ENCODE measurements around the gene SLC35G3. TPM values are rescaled to one million over a fixed set of nuclear protein-coding genes. Genes with fewer than 3 reads are reported as not detected.
A peak's percentile ranks its signal among the peaks of the same experiment; 100 is the strongest.
"Not testable (repeated sequence)": the region's sequence is repeated elsewhere in the genome, so short reads cannot be mapped to it uniquely, and the experiment has no call there.

SLC35G3 gene
- not detected for total RNA-seq (ENCODE audit: unreplicated experiment)
- long read RNA-seq = 0 reads

DNA sequence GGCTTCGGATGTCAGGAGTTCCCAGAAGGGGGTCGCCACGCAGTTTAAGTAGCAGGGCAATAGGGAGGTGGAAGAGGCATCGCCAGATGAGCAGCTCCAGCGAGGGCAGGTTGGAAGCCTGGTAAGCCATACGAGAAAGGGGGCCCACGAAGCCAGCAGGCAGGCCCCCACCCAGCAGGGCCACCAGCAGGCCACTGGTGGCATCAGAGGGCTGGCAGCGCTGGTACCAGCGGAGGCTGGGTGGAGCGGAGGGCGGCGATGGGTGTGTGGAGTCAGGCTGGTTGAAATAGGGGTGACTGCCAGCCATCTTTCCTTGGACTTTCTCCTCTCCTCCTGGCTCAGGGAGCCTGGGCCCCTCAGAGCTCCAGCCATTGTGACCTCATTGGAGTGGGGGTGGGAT lies at the start of gene SLC35G3:
TSS of gene SLC35G3 (minus strand) at position 393 of the 400 bp plus-strand sequence. CDS start at position 307, 86 bp downstream.
- H3K36me3 Mint-ChIP-seq (ENCODE audit: low read depth, unreplicated experiment); DNase-seq (ENCODE audit: low spot score); H3K27ac Mint-ChIP-seq (ENCODE audit: unreplicated experiment); H3K4me3 Mint-ChIP-seq (ENCODE audit: unreplicated experiment); H3K4me1 Mint-ChIP-seq (ENCODE audit: unreplicated experiment); H3K27me3 Mint-ChIP-seq (ENCODE audit: unreplicated experiment): not testable (repeated sequence)
- H3K9me3 Mint-ChIP-seq (ENCODE audit: unreplicated experiment) = peaks cover 13% of the 10 kb centered on the region

DNA sequence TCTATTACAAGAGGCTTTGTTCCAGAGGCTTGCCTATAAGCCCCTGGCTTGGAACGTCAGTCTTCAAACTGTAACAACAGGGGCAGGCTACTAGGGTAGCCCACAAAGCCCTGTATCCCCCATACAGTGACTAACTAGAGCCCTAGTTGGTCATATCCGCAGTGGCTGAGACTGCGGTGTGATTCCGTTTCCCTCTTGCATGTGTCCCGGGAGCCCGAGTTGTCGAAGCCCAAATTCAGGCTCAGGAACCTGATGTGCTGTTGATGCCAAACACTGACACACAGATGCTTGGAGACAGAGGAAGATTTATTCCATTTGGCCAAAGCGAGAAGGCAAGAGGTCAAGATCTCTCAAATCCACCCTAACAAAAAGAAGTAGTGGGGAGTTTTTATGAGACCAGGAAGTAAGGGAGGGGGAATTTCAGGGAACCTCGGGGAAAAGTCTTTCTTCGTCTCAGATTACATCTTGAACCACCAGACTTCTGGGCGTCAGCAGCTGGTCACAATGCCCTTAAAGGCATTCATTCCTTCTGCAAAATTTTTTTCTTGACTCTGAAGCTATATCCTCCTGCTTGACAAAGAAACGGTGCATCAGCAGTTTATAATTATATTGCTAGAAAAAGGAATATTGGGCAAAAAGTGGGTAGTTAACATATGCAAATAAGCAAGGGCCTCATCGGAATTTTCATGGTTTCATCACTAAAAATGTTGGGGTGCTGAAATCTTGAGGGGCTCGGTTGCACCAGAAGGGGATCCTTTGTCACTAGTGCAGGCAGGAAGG lies 49.6 kb upstream of the SLC35G3 start:
- Mint-ChIP-seq H3K27ac (ENCODE audit: unreplicated experiment) (peak overlapping the region; percentile 23), H3K36me3 (ENCODE audit: low read depth, unreplicated experiment) (no peaks in the 10 kb centered on the region), H3K27me3 (ENCODE audit: unreplicated experiment) (peaks cover 6% of the 10 kb centered on the region), H3K4me3 (ENCODE audit: unreplicated experiment) (peak overlapping the region; percentile 93), H3K4me1 (ENCODE audit: unreplicated experiment) (peaks cover 19% of the 10 kb centered on the region), H3K9me3 (ENCODE audit: unreplicated experiment) (no peaks in the 10 kb centered on the region)
- DNase-seq (ENCODE audit: low spot score) = peak; percentile 42
- TF ChIP-seq, protein P1, sequence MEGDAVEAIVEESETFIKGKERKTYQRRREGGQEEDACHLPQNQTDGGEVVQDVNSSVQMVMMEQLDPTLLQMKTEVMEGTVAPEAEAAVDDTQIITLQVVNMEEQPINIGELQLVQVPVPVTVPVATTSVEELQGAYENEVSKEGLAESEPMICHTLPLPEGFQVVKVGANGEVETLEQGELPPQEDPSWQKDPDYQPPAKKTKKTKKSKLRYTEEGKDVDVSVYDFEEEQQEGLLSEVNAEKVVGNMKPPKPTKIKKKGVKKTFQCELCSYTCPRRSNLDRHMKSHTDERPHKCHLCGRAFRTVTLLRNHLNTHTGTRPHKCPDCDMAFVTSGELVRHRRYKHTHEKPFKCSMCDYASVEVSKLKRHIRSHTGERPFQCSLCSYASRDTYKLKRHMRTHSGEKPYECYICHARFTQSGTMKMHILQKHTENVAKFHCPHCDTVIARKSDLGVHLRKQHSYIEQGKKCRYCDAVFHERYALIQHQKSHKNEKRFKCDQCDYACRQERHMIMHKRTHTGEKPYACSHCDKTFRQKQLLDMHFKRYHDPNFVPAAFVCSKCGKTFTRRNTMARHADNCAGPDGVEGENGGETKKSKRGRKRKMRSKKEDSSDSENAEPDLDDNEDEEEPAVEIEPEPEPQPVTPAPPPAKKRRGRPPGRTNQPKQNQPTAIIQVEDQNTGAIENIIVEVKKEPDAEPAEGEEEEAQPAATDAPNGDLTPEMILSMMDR (IDR thresholded peaks at IDR 0.05; ENCODE audit: unreplicated experiment) = no peak

DNA sequence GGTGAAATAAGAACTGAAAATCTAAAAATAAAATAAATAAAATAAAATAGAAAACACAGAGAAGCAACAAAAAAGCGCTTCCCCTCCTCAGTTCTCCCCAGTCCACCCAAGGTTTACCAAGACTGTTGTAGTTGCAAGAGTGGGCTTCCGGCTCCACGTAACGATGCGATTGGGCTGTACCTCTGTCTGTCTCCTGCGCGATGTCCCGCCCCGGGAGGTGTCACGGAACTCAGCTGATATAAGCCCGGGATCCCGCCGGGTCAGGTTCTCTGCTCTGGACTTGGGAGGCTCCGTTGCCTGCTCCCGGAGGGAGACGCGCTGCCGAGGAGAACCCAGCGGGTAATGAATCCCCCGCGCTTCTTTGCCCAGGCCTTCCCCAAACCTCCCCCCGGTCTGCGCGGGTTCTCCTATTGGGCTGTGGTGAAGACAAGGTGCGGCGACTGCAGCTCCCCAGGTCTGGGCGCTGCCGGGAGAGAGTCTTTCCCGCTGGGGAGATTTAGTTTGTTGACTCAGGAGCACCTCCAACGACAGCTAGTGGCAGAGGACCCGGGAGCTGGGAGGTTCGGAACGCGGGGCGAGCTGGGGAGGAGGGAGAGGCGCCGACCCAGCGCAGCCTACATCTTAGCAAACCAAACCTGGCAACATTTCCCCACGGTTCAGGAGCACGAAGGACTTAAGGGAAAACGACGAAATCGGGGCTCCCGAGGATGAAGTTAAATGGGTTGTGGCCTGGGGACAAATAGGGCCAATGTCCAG lies 48.8 kb upstream of the SLC35G3 start, which contains the start of gene SLFN5:
TSS of gene SLFN5 (plus strand) at position 268 of the 756 bp plus-strand sequence. CDS start 15,619 bp downstream, outside the sequence.
- H3K4me1 Mint-ChIP-seq (ENCODE audit: unreplicated experiment) = peaks cover 19% of the 10 kb centered on the region
- H3K27ac Mint-ChIP-seq (ENCODE audit: unreplicated experiment) = peak within 1 kb of the TSS; percentile 67
- TF ChIP-seq, protein P1 (IDR thresholded peaks at IDR 0.05; ENCODE audit: unreplicated experiment) = no peak
- peaks cover 6% of the 10 kb centered on the region for H3K27me3 Mint-ChIP-seq (ENCODE audit: unreplicated experiment)
- H3K9me3 Mint-ChIP-seq (ENCODE audit: unreplicated experiment) = no peaks in the 10 kb centered on the region
- no peaks in the 10 kb centered on the region for H3K36me3 Mint-ChIP-seq (ENCODE audit: low read depth, unreplicated experiment)
- peak; percentile 78 for DNase-seq (ENCODE audit: low spot score)
- H3K4me3 Mint-ChIP-seq (ENCODE audit: unreplicated experiment) = peak within 1 kb of the TSS; percentile 93

DNA sequence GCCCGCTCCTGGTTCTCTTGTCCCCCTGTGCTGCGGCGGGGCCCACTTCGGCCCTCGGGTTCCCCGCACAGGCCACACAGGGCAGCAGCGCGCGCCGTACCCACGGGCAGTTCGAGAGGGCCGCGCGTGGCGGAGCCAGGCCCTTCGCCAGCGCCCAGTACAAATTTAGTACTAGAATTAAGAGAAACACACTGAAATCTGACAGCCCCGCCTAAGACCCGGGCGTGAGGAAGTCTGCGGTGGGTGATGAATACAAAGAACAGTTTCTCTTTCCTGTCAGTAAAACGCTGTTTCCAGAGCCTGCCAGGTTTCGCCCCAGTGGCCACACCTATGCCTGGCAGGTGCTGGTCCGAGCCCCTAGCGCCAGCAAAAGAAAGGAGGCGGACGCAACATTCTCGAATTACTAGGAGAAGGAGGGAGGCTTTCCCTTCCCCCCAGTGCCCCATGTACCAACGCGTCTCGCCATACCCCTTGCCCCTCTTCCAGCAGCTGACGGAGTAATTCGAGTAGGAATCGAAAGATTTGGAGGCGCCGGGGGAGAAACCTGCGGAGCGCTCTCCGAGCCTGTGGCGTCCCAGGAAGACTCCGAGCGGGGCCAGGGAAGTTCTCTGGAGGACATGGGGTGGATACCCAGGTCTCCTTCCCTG lies 48.1 kb upstream of the SLC35G3 start:
- H3K4me1 Mint-ChIP-seq (ENCODE audit: unreplicated experiment) = peaks cover 19% of the 10 kb centered on the region
- peaks cover 8% of the 10 kb centered on the region for H3K27me3 Mint-ChIP-seq (ENCODE audit: unreplicated experiment)
- DNase-seq (ENCODE audit: low spot score) = peak; percentile 37
- H3K4me3 Mint-ChIP-seq (ENCODE audit: unreplicated experiment) = peak overlapping the region; percentile 93
- no peaks in the 10 kb centered on the region for H3K9me3 Mint-ChIP-seq (ENCODE audit: unreplicated experiment)
- H3K36me3 Mint-ChIP-seq (ENCODE audit: low read depth, unreplicated experiment) = no peaks in the 10 kb centered on the region
- TF ChIP-seq, protein P1 (IDR thresholded peaks at IDR 0.05; ENCODE audit: unreplicated experiment) = no peak
- no peak overlapping the region for H3K27ac Mint-ChIP-seq (ENCODE audit: unreplicated experiment)

DNA sequence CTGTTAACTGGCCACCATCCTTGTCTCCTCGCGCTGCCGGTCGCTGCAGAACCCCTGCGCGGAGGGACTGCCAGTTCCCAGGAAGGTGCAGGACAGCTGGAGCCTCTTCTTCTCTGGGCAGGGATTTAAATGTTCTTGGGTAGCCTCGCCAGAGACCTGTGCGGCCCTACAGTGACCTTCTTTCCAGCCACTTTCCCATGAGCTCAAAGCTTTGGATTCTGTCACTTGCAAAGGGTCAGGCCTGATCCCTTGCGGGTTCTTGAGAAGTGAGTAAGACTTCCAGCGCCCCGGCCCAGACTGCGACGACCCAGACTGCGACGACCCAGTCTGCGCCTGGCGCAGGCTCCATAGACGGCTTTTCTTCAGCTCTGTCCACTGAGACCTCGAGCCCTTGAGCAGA lies 47.3 kb upstream of the SLC35G3 start:
- Mint-ChIP-seq H3K9me3 (ENCODE audit: unreplicated experiment) (no peaks in the 10 kb centered on the region), H3K27me3 (ENCODE audit: unreplicated experiment) (peaks cover 10% of the 10 kb centered on the region), H3K36me3 (ENCODE audit: low read depth, unreplicated experiment) (no peaks in the 10 kb centered on the region), H3K4me1 (ENCODE audit: unreplicated experiment) (peaks cover 19% of the 10 kb centered on the region), H3K27ac (ENCODE audit: unreplicated experiment) (no peak overlapping the region), H3K4me3 (ENCODE audit: unreplicated experiment) (peak overlapping the region; percentile 80)
- no peak for DNase-seq (ENCODE audit: low spot score)
- TF ChIP-seq, protein P1 (IDR thresholded peaks at IDR 0.05; ENCODE audit: unreplicated experiment) = no peak
